HG03135 (cell line): ENCODE results near the gene ESRP2.

Source experiments
- ATAC-seq: cut with Tn5 transposase; IDR thresholded peaks from one replicate; pipeline ENCODE4 v1.9.1; 2021; ENCODE audit warnings: mild to moderate bottlenecking, moderate library complexity; ENCODE audit not compliant: unreplicated experiment

Gene ESRP2

DNA sequence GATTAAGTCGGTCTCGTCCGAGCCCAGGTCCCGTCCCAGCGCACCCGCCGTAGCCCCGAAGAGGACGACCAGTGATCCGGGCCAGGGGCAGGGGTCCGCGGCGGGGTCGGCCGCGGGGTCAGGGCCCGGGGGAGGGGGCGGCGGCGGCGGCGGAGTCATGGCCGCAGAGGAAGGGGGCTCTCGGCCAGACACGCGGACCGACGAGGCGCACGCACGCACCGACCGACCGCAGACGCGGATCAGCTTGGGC lies at the start of gene ESRP2:
ESRP2 (minus strand) TSS at position 241 of the 250 bp plus-strand sequence; CDS start at position 159, 82 bp downstream.
- ATAC-seq: no peak

GRCh38 chr16:68285683-68286082 lies 49.8 kb upstream of the ESRP2 start:
- no peak for ATAC-seq

DNA sequence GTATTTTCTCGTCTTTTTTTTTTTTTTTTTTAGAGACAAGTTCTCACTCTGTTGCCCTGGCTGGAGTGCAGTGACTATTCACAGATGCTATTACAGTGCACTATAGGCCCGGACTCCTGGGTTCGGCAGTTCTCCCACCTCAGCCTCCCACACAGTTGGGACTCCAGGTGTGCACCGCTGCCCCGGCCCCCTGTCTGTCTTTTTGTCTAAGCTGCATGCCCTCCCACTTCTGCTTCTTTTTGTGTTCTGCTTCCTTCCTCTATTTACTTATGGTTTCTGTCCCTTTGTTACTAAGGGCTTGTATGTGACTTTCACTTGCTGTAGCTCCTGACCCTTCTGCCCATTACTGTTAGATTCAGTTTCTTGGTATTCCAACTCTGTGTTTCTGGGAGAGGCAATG lies 48.9 kb upstream of the ESRP2 start:
- ATAC-seq: peak; percentile 54

GRCh38 chr16:68283801-68284598 lies 48.1 kb upstream of the ESRP2 start:
- ATAC-seq: no peak

- ATAC-seq: no peak
These were observed 47.4 kb upstream of the ESRP2 start for GRCh38 chr16:68283346-68283745.

- no peak for ATAC-seq
These were observed 46.1 kb upstream of the ESRP2 start for GRCh38 chr16:68282064-68282452.

DNA sequence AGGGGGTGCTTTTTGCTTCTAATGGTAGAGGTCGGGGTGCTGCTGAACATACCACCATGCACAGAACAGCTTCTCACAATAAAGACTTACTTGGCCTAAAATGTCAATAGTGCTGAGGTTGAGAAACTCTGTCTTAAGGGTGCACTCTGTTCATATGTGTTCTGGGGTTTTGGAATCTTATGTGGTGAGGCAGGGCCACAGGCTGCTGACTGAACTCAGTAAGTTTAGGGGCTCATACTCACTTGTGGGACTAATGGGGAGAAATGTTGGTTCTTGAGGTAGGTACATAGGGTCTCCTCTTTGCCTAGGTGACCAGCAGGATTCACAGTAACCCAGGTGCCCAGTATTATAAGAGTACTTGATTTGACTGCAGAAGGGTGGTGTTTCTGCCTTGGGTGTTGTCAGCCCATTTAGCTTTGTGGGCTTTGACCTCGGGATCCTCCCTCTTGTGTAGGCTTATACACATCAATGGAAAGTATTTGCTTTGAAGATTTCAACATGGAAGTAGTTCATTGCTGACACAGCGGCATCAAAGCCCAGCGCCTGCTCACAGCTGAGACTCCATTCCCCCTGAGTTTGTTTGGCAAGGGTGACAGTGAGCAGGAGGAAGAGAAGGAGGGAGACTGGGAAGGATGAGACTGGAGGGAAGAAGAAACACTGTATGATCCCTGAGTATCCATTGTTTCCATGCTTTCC lies 45.6 kb upstream of the ESRP2 start:
- no peak for ATAC-seq

DNA sequence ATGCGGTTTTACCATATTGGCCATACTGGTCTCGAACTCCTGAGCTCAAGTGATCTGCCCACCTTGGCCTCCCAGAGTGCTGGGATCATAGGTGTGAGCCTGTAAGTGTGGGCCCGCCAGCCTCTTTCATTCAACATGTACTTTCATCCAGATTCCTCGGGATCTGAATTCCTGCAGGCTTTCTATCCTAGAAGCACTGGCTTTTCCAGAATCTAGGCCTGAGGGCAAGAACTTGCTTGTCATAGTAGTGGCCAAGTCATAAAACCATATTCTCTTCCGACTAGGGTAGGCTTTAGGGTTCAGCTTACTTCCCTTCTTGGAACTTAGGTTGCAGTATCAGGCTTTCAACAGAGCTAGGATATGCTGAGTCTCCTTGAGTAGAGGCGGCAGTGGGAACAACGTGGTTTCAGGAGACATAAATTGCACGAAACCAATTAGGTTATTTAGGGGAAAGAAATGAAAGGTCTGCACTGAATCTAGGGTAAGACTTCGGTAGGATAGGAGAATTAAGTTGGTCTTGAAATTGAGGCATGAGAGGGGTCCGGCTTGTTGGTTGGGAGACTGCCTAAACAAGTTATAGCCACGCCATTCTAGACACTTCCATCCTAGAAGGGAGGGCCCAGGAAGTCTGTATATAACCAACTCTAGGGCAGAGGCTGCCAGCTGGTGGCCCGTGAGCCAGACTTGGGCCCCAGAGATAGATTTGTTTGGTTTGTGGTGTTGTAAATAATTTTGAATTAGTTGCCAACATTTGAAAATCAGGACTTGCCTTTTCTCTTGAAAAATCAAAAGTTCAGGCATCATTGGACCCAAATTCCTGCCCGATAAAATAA lies 44.0 kb upstream of the ESRP2 start:
- ATAC-seq: no peak

DNA sequence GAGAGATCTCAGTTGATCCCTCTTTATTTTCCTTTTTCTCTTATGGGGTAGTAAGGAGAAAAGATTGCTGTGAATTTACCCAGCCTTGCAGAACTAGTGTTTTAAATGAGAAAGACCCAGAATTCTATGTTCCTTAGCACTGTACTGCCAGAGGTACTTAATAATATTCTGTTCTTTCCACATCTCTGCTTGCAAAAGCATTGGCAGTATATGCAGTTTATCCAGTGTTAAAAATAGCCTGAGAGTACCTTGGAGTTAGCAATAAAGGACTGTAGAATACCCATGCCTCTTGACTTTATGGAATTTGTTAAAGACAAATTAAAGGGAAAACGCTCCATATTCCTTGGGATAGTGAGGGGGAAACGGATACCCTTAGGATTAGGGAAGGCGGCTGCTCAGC lies 40.3 kb upstream of the ESRP2 start:
- ATAC-seq: no peak

GRCh38 chr16:68275611-68276191 lies 39.8 kb upstream of the ESRP2 start:
- no peak for ATAC-seq

GRCh38 chr16:68274441-68274840 lies 38.5 kb upstream of the ESRP2 start:
- no peak for ATAC-seq

DNA sequence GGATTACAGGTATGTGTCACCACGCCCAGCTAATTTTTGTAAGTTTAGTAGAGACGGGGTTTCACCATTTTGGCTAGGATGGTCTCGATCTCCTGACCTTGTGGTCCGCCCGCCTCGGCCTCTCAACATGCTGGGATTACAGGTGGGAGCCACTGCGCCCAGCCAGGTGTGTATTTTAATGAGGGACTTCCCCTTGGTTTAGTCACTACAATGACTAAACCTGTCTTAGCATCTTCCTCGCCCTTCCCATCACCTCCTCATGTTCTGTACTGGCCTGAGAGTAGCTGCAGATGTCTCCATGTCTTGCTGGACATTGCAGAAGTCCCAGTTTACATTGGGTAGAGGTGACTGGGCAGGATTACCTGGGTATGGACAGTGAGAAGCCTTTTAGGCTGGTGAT lies 38.0 kb upstream of the ESRP2 start:
- no peak for ATAC-seq

GRCh38 chr16:68273459-68273858 lies 37.5 kb upstream of the ESRP2 start:
- no peak for ATAC-seq

DNA sequence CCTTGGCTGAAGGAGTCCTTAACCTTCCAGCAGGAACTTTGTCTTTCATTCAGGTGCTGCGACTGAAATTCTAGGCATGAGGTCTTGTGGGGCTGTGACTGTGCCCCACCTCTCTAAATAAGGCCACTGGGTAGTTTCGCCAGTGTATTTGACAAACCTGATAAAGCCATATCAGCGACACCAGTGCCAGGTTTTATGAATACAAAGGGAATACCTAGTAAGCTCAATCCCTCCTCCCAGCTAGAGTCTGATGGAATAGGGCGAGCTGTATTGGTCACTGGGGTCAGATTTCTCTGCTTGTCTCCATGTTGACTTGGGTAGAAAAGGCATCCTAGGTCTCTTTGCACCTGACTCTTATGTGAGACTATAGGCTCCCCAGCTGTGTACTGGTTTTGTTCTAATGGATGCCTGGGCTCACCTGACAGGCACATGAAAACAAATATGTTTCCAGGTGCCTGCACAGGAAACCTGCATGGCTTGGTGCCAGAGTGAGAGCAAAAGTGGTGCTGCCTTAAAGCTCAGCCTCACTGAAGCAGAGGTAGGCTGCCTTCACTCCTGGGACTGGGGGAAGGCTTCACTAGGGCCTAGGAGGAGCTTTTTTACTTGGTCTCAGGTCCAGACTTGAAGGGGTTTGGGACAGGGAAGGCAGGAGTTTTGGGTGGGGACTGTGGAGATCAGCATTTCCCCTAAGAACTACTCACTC lies 36.7 kb upstream of the ESRP2 start:
- ATAC-seq: no peak

GRCh38 chr16:68270353-68270752 lies 34.4 kb upstream of the ESRP2 start:
- ATAC-seq: no peak

DNA sequence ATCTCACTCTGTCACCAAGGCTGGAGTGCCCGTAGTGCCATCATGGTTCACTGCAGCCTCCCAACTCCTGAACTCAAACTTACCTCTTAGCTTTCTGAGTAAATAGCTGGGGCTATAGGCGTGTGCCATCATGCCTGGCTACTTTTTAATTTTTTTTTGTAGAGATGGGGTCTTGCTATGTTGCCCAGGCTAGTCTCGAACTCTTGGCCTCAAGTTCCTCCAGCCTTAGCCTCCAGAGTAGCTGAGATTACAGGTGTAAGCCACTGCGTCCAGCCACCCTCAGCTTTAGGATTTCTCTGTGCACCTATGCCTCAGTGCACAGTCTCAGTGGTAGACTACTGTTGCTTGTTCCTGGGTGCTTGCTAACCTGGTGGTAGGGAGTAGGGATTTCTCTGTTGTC lies 33.9 kb upstream of the ESRP2 start:
- no peak for ATAC-seq

- ATAC-seq: no peak
These were observed 31.9 kb upstream of the ESRP2 start for GRCh38 chr16:68267612-68268405.

GRCh38 chr16:68265078-68265920 lies 29.4 kb upstream of the ESRP2 start:
- peak; percentile 8 for ATAC-seq
